OCI-LY3 (cell line): ENCODE measurements around the gene ANGPTL4.
"Not testable (repeated sequence)": the region's sequence is repeated elsewhere in the genome, so short reads cannot be mapped to it uniquely, and the experiment has no call there.

ENCODE experiments used
- CTCF ChIP-seq: fragments of 200-600, 300-600 bp; sonication (generic); IDR thresholded peaks from 2 replicates; pipeline ENCODE4 v1.5.1; 2014; ENCODE audit warnings: antibody characterized with exemption, low read length, low read depth
- EZH2phosphoT487 ChIP-seq: fragments of 200-600 bp; shearing (Covaris generic); IDR thresholded peaks from 2 replicates; pipeline ENCODE4 v1.6.1; 2018; ENCODE audit warnings: antibody characterized with exemption, mixed run types, low read depth

DNA sequence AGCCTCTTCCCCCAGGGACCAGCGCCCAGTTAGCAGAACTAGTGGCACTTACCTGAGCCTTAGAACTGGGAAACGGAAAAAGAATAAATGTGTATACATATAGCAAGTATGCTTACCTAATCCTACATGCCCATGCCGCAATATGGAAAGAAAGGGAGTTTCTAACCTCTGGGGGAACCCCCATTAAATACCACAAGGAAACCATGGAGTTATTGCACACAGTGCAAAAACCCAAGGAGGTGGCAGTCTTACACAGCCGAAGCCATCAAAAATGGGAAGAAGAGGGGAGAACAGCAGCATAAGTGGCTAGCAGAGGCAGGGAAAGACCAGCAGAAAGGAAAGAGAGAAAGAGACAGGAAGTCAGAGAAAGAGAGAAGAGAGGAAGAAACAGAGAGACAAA lies 20.6 kb downstream of the ANGPTL4 start:
- TF ChIP-seq CTCF, EZH2phosphoT487: not testable (repeated sequence)
